ENCODE measurements around the gene ASXL2.

DNA sequence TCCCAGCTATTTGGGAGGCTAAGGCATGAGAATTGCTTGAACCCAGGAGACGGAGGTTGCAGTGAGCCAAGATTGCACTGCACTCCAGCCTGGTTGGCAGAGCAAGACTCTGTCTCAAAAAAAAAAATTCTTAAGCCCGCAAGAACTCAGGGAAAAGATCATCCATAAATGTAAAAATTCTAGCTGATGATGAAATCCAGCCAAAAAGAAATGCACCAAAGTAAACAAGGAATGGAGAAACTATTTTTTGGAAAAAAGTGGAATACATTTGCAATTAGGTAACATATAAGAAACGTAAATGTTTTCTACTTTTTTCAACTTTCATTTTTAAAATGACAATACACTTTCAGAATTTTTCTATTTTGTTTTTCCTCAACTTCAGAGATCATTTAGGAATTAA is 61.3 kb downstream of the ASXL2 start:
- TF ChIP-seq POLR2A (IDR thresholded peaks at IDR 0.05) (no peak), POLR2AphosphoS5 (IDR thresholded peaks at IDR 0.05) (no peak)
- TF ChIP-seq, protein P1, sequence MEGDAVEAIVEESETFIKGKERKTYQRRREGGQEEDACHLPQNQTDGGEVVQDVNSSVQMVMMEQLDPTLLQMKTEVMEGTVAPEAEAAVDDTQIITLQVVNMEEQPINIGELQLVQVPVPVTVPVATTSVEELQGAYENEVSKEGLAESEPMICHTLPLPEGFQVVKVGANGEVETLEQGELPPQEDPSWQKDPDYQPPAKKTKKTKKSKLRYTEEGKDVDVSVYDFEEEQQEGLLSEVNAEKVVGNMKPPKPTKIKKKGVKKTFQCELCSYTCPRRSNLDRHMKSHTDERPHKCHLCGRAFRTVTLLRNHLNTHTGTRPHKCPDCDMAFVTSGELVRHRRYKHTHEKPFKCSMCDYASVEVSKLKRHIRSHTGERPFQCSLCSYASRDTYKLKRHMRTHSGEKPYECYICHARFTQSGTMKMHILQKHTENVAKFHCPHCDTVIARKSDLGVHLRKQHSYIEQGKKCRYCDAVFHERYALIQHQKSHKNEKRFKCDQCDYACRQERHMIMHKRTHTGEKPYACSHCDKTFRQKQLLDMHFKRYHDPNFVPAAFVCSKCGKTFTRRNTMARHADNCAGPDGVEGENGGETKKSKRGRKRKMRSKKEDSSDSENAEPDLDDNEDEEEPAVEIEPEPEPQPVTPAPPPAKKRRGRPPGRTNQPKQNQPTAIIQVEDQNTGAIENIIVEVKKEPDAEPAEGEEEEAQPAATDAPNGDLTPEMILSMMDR (IDR thresholded peaks at IDR 0.05) = no peak

Data from suprapubic skin (tissue), 4 donors.